Ovary (tissue), 9 donors: Measurements from ENCODE around the gene CD2. TPM values are rescaled to one million over a fixed set of nuclear protein-coding genes. Genes with fewer than 3 reads are reported as not detected.

Experiments
- DNase-seq, 5 donors: peaks; one replicate each; pipeline ENCODE4 v3.0.0-alpha.2; 2019 to 2020
- H3K27ac ChIP-seq, 2 donors: fragments of 200-600 bp; one replicate each; pipeline versions ENCODE4 v1.5.1 to v1.8.0; 2019 to 2022
- H3K27me3 ChIP-seq: fragments of 200-600 bp; one replicate; pipeline ENCODE4 v1.8.0; 2022
- H3K36me3 ChIP-seq: fragments of 200-600 bp; sonication (generic); one replicate; pipeline ENCODE4 v1.5.1; 2019
- H3K4me1 ChIP-seq: one replicate; pipeline ENCODE4 v1.8.1; 2013; ENCODE audit warnings: mild to moderate bottlenecking, moderate library complexity; ENCODE audit not compliant: insufficient read depth
- H3K4me3 ChIP-seq: fragments of 200-600 bp; sonication (generic); one replicate; pipeline ENCODE4 v1.5.1; 2017
- H3K9me3 ChIP-seq, 2 donors: fragments of 200-600 bp in 1 of 2; sonication (generic) in 1 of 2; one replicate each; pipeline versions ENCODE4 v1.5.1 to v1.8.1; 2013 to 2019; ENCODE audit warnings: mild to moderate bottlenecking in 1 of 2, moderate library complexity in 1 of 2
- EP300 ChIP-seq: sonication (generic); formaldehyde crosslinking; IDR thresholded peaks from one replicate; pipeline ENCODE4 v1.6.1; 2017; ENCODE audit warnings: antibody characterized with exemption
- POLR2A ChIP-seq: fragments of 450-650 bp; IDR thresholded peaks from one replicate; pipeline ENCODE4 v1.6.1; 2017; ENCODE audit warnings: antibody characterized with exemption, mild to moderate bottlenecking, moderate library complexity
- WGBS, 3 donors: extraction: QIAGEN DNeasy Blood & Tissue Kit in 1 of 3; methylation state at CpG; one replicate each; pipeline versions ENCODE4 v1.1.5 to v1.1.7; 2013 to 2017; 5-methylcytosine and 5-hydroxymethylcytosine counted together
- intact Hi-C, 4 donors: fragments of 100-400 bp; cut with DNase I; formaldehyde crosslinking; loops; one replicate each; pipeline versions ENCODE4 v1.11.0 to v1.15.1; 2022 to 2023
- polyA plus RNA-seq, 2 donors: library from polyadenylated mRNA; stranded (reverse); fragments of 200-250 nt in 1 of 2; fragments of 350-450 nt in 1 of 2; fragmentation: Illumina TruSeq in 1 of 2; extraction: RNeasy Lipid Tissue Mini Kit (QIAGEN cat#74804) in 1 of 2; gene quantifications; one replicate each; pipeline ENCODE4 v1.2.3, GENCODE V29; 2013 to 2014
- total RNA-seq, 7 donors: library from RNA; depleted of rRNA in 2 of 7; stranded (reverse); fragments of >200 nt in 2 of 7; fragmentation: NEBNext Ultra II Directional in 3 of 7; extraction: Animal tissue kit (Norgen Biotek cat#: 25700) in 3 of 7; gene quantifications; one replicate each; pipeline versions ENCODE4 v1.1.0 to v1.2.4, GENCODE V29; 2016 to 2023
- TF ChIP-seq, protein P1 (sequence below), 3 donors: fragments of 450-650 bp in 2 of 3; fragments of 200-600 bp in 1 of 3; IDR thresholded peaks; one replicate each; pipeline versions ENCODE4 v1.5.1 to v1.8.0; 2016 to 2022; ENCODE audit warnings: antibody characterized with exemption in 3 of 3, mild to moderate bottlenecking in 1 of 3
- donor health status: DM: no; HTN: no; CAD: no; lungs with moderate emphysema.
- donor health status: DM: no; HTN: no; CAD: no.
- donor health status: Bipolar disorder and iron deficiency.
- donor health status: DM: yes; HTN: yes; CAD: no.
- donor health status: DM: no; HTN: no; CAD: no.
- donor health status: DM: yes; HTN: yes; CAD: no.

Gene CD2
- total and polyA plus RNA-seq, 9 donors, result 0.30 to 11.1 (median 1.0) TPM

DNA sequence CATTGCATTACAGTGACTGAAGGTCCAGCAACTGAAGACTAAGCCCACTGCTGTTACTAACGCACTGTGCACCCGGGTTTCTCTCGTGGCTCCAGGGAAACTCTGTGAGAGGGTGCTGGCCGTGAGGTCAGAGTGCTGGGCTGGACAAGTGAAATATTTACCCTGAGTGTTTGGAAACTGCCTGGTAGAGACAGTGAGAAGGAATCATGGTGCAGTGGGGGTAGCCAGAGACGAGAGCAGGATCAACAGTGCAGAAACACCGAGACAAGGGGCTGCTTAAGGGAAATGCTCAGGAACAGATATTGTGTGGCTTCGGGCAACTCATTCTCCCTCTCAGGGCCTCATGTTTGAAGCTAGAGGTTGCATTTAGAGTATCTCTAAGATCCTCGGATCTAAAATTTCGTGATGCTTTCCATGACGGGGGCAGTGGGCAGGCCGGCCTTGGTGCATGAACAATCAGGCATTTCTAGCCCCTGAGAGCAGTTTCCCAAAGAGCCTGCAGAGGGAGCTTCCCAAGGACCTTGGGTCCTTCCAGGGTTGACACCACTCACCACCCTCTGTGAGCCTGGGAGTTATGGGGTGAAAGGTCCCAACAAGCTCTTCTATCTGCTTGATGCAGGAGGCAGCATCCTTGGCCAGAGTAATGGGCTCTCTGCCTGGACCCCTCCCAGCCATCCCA, 9.7 kb downstream of the CD2 start:
- Histone ChIP-seq H3K27me3 (no peaks in the 10 kb centered on the region), H3K27ac (no peak overlapping the region), H3K4me3 (no peak overlapping the region), H3K9me3 (no peaks in the 10 kb centered on the region), H3K36me3 (no peaks in the 10 kb centered on the region), H3K4me1 (no peaks in the 10 kb centered on the region)
- TF ChIP-seq, protein P1, sequence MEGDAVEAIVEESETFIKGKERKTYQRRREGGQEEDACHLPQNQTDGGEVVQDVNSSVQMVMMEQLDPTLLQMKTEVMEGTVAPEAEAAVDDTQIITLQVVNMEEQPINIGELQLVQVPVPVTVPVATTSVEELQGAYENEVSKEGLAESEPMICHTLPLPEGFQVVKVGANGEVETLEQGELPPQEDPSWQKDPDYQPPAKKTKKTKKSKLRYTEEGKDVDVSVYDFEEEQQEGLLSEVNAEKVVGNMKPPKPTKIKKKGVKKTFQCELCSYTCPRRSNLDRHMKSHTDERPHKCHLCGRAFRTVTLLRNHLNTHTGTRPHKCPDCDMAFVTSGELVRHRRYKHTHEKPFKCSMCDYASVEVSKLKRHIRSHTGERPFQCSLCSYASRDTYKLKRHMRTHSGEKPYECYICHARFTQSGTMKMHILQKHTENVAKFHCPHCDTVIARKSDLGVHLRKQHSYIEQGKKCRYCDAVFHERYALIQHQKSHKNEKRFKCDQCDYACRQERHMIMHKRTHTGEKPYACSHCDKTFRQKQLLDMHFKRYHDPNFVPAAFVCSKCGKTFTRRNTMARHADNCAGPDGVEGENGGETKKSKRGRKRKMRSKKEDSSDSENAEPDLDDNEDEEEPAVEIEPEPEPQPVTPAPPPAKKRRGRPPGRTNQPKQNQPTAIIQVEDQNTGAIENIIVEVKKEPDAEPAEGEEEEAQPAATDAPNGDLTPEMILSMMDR (IDR thresholded peaks at IDR 0.05), result no peak
- TF ChIP-seq POLR2A, result no peak
- TF ChIP-seq EP300, result no peak
- no peak for DNase-seq
- 76 to 79% (median 78%) methylated on average over 11 of the region's 11 CpGs for WGBS, 3 donors
- intact Hi-C loops, result no loop called here

DNA sequence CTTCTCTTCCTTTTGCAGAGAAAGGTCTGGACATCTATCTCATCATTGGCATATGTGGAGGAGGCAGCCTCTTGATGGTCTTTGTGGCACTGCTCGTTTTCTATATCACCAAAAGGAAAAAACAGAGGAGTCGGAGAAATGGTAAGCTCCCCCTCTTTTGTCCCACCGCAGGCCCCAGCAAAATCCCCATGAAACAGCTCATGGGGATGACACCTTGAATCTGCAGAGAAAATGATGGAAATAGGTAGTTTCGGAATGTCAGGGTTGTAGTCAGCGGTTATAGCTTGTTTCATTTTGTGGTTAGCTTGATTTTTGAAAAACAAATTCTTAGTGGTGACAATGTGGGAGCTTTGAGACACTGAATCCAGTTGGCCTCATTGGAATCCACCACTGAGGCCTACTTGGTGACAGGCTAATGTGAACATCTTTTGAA, 10.3 kb downstream of the CD2 start:
- WGBS, 3 donors, result 81 to 91% (median 84%) methylated on average over 5 of the region's 5 CpGs
- no peaks in the 10 kb centered on the region for H3K27me3 ChIP-seq

DNA sequence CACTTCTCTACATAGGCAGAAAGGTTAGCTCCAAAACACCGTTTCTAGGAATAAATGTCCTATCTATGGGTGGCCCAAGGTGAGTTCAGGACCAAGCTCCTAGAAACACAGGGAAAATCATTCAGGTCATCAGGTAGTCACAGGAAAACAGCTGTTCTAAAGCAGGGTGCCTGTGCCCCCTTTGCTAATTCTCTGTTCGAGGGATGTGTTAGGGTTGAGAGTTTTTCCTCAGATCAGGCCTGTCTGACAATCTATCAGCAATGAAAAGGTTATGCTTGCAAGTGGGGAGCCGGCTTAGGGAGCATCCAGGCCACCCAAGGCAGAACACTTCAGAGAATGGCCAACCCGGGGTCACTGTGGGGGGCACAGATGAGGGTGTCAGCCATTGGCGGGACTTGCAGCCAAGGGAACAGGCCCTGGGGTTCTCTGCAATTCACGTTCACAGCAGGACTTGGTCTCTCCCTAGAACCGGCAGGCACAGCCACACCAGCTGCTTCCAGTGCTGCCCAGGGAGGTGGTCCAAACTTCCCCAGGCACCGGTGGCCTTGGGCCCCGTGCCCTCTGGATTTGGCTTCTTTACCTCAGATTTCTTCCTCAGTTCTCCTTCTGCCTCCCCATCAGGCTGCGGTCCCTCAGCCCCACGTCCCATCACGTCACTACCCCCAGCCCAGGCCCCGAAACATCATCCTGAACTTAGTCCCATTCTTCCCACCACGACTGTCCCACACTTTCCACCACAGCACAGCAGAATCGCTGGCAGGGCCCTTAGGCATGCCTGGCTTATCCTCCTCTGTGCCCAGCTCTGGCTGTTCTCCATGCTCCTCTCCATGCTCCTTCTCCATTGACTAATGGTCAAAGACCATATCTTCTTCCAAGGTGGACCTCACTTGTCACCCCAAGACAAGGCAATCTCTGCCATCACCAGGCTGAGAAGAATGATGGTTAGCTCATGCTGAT, 11.0 kb downstream of the CD2 start:
- Histone ChIP-seq H3K4me1 (no peaks in the 10 kb centered on the region), H3K27me3 (no peaks in the 10 kb centered on the region), H3K4me3 (no peak overlapping the region), H3K36me3 (no peaks in the 10 kb centered on the region), H3K27ac (no peak overlapping the region), H3K9me3 (no peaks in the 10 kb centered on the region)
- intact Hi-C loops, result no loop called here
- TF ChIP-seq, protein P1 (IDR thresholded peaks at IDR 0.05), result no peak
- TF ChIP-seq EP300 (no peak), POLR2A (no peak)
- 85 to 92% (median 89%) methylated on average over 15 of the region's 15 CpGs for WGBS, 3 donors
- no peak for DNase-seq

More for the DNA sequence above, 10.3 kb downstream of the CD2 start:
- Histone ChIP-seq H3K36me3 (no peaks in the 10 kb centered on the region), H3K4me3 (no peak overlapping the region), H3K9me3 (no peaks in the 10 kb centered on the region), H3K4me1 (no peaks in the 10 kb centered on the region), H3K27ac (no peak overlapping the region)
- DNase-seq, result no peak
- intact Hi-C loops, result no loop called here
- TF ChIP-seq, protein P1 (IDR thresholded peaks at IDR 0.05), result no peak
- TF ChIP-seq EP300, result no peak
- TF ChIP-seq POLR2A, result no peak

DNA sequence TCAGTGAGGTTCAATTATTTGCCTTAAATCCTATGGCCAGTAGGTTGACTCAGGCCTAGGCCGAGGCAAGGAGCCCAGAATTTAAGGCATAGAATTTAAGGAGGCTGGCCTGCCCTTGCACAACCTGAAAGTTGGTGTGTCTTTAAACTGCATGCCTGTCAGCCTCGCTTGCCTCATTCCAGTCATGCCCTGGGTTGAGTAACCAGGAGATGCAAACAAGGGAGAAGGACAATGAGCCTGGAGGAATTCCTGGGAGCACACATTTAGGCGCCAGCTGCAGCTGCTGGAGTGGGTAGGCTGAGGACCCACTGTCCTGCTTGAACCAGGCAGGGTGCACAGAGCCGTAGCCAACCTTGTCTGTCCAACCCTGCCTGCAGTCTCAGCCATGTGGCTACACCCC, 11.7 kb downstream of the CD2 start:
- no peak for TF ChIP-seq EP300
- no peak for TF ChIP-seq POLR2A
- 83 to 94% (median 90%) methylated on average over 4 of the region's 4 CpGs for WGBS, 3 donors
- no peaks in the 10 kb centered on the region for H3K4me1 ChIP-seq

More for the DNA sequence above, 11.7 kb downstream of the CD2 start:
- no peaks in the 10 kb centered on the region for H3K36me3 ChIP-seq
- no peaks in the 10 kb centered on the region for H3K9me3 ChIP-seq
- H3K27ac ChIP-seq, result no peak overlapping the region
- H3K4me3 ChIP-seq, result no peak overlapping the region
- H3K27me3 ChIP-seq, result no peaks in the 10 kb centered on the region
- no peak for DNase-seq
- intact Hi-C loops, result no loop called here
